HG03354 (cell line): ENCODE results near the gene ANKRD11.
"Not testable (repeated sequence)": the region's sequence is repeated elsewhere in the genome, so short reads cannot be mapped to it uniquely, and the experiment has no call there.

Experiments used
- ATAC-seq: cut with Tn5 transposase; IDR thresholded peaks from one replicate; pipeline ENCODE4 v1.9.1; 2021; ENCODE audit warnings: mild to moderate bottlenecking; ENCODE audit not compliant: unreplicated experiment, poor library complexity, severe bottlenecking

ANKRD11 gene

DNA sequence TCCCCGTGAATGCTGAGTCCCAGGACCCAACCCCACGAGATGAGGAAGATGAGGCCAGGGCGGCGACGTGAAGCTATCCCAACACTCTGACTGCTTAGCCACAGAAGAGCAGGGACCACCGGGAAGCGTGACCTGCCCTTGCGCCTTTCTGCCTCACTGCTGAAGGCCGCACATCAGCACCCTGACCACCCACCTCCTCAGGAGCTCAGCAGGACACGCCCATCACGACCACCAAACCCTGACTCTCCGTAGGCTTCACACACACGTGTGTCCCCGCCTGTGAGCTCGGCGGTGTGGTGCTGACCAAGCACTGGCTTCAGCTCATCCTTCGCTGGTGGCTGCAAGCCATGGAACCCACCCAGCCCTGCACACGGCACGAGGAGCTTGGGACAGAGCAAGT lies 175.1 kb downstream of the ANKRD11 start:
- no peak for ATAC-seq

DNA sequence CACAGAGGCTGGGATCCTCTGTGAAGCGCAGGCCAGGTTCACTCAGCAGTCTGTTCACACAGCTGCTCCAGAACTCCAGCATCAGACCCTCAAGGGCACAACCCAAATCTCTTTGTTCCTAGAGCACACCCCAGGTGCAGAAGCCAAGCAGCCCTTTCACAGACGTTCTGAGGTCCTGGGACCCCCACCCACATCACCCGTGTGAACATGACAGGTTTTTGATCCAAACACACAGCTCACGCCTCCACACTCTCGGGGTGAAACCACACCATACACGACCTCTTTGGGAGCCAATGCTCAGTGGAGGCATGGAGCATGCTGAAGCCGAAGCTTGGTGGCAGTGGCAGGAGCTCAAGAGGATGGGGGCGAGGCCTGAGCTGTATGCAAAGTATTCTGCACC lies 175.5 kb downstream of the ANKRD11 start:
- no peak for ATAC-seq

DNA sequence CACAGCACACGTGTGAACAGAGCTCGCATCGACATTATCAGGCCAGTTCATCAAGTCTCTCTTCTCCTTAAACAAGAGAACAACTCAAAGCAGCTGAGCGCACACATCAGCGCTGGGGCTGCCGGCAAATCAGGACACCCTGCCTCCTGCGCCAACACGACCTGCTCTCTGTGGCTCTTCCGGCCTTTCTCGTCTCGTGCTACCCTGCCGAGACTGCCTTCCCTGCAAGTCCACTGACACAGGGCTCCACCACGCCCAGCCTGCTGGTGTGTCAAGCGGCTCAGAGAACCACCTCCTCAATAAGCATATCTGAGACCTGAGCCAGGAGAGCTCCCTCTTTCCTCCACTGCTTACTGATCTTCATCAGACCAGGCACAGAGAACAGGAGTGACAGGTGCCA lies 176.0 kb downstream of the ANKRD11 start:
- no peak for ATAC-seq

DNA sequence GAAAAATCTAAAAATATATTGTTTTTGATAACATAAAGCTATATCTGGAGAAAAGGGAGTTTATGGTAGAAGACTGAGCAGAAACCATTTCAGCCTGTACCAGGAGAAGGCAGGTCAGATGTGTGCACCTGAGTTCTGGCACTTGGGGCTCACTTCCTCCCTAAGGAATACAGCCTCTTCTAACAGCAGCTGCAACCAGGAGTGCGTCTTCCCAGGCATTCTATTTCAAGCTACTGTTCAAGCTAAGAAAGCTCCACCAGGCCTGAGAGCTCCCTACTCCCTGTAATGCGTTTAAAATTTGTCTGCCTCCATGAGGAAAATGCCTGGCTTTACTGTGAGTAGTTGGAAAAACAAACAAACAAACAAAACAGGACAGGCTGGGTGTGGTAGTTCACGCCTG lies 176.8 kb downstream of the ANKRD11 start:
- no peak for ATAC-seq

DNA sequence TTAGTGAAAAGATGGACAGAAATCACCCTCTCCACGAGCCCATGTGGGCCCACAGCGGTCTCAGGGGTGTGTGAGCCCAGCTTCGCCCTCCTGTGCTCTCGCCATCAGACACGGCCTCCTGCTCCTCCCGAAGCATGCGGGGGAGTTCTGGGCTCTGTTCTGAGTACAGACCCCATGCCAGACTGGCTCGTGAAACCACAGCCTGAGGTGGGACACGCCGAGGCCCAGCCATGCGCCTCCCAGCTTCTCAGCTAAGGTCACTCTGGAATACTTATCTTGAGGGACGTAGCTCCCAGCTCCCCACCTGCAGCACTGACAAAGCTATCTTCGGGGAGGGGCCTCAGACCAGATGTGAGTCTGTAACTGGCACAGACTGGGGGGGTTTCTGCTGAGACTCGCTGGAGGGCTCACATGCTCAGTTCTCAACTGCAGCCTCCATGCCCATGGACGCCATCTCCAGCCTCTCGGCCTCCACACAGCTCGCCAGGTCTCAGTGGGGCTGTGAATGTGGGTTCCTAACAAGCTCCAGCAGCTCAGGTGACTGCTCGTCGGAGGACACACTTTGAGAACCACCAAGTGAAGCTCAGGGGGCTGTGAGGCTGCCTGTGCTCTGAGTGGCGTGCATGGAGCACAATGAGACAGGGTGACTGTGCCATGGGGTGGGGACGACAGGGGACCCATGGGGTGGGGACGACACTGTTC lies 177.6 kb downstream of the ANKRD11 start:
- ATAC-seq = no peak

DNA sequence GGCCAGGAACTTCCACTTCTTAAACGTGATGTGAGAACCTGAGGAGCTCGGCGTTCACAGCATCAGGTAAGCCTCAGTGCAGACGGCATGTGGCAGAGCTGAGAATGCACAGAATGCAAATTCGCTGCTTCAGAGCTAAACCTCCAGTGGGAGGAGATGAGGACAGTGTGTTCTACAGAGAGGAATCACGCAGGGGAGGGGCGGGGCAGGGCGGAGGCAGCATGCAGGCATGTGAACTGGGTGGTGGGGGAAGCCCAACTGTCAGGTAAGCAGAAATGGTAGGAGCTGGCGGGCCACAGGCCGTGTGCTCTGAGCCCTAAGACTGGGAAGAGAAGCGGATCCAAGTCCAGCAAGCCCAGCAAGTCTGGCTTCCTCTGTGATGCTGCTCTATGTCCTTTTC lies 178.2 kb downstream of the ANKRD11 start:
- ATAC-seq = no peak

DNA sequence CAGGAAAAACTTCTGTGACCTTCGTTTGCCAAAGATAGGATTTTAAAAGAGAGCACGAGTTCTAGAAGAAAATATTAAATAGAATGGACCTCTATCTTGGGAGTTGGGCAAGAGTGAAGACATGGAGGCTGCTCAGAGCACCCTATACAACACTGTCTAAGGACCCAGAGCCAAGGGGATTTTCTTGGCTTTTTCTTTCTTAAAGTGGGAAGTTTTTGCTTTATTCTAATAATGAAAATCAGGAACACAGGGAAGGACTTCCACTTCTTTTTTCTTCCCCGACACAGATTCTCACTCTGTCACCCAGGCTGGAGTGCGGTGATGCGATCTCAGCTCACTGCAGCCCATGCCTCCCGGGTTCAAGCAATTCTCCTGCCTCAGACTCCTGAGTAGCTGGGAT lies 178.7 kb downstream of the ANKRD11 start:
- no peak for ATAC-seq

DNA sequence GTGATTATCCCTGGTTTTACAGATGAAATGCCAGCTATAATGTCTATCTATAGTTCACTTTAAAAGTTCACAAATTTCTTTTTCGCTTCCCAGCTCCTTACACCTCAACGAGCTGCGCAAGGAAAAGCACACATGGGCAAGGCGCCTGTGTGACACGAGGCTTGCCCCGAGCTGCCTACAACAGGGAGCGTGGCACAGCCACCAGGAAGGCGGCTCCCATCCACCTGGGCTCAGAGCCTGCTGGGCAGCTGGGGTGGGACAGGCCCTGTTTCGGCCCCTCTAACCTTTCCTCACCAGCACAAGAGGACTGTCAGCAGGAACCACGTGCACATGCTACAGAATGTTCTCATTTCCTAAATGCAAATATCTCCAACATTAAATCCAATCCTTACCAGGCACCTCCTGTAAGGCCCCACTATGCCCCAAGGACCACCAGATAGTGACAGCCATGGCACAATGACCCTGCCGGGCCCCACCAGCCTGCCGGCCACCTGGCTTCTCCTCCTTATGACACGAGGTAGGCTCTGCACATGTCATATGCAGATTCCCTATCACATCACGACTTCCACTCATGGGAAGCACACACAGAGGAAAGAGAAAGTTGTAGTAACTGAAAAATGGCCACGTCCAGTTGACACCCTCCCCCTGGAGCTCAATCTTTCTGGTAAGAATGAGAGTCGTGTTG lies 180.8 kb downstream of the ANKRD11 start:
- ATAC-seq = no peak

DNA sequence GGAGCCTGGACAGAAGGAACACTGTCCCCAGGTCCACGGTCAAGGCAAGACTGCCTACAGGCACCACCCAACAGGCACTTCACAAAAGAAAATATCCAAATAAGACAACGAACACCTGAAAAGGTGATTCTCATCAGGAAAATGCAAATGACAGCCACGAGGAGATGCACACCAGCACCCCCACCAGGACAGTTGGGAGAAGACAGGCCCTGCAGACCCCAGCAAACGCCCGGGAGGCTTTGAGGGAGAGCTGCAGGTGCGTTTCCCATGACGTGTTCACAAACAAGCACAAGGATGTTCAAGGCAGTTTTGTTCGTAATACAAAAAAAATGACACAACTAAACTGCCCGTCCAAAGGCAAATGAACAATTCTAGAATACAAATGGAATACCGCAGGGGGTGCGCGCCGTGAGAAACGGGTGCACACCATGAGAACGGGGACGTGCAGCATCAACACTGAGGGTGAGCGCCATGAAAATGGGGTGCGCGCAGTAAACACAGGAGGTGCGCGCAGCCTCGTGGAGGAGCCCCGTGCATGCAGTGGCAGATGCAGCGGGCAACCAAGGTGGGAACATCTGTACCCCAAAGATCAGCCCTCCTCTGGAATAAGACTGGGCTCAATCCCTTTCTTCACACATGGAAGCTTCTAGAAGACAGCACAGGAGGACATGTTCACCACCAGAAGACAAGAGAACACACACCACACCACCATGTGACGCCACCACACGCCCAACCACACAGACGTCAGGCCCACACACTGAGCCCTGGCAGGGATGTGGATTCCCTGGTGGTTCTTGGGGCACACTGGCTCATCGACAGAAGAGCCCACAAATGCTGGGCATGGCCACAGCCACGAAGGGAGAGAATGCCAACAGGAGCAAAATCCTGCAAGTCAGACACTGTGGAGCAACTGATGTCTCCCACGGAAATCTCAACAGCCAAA lies 181.7 kb downstream of the ANKRD11 start:
- ATAC-seq = no peak

DNA sequence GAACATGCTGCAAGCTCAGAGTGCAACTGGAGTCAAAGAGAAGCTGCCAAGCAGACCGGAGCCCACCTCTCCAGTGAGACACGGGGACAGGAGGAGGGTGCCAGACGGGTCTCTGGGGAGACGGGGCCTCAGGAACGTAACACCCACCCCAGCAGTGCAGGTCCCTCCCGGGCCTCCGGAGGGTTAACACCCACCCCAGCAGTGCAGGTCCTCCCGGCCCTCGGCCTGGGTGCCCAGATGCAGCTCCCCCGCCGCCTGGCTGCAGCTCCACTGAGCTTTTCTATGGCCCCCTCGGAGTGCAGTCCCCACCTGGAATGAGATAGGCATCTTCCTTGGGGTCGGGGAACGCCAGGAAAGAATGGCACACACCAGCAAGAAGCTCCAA lies 182.9 kb downstream of the ANKRD11 start:
- no peak for ATAC-seq

DNA sequence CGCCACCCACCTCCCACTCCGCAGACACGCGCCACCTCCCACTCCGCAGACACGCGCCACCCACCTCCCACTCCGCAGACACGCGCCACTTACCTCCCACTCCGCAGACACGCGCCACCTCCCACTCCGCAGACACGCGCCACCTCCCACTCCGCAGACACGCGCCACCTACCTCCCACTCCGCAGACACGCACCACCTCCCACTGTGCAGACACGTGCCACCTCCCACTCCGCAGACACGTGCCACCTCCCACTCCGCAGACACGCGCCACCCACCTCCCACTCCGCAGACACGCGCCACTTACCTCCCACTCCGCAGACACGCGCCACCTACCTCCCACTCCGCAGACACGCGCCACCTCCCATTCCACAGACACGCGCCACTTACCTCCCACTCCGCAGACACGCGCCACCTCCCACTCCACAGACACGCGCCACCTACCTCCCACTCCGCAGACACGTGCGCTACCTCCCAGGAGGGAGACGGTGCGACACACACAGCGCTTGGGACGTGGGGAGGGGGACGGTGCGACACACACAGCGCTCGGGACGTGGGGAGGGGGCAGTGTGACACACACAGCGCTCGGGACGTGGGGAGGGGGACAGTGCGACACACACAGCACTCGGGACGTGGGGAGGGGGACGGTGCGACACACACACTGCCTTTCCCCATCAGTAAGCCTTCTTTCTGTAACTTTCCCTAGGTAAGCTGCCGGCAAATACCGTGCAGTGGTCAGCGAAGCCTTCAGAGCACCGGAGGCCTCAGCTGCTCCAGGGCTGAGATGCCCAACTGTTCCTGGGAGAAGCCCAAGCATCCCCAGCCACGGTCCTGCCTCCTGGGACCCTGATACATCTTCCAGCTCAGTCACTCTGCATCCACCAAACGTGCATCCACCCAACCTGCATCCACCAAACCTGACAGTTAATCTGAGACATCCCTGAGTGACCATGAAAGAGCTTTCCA lies 183.6 kb downstream of the ANKRD11 start:
- ATAC-seq = not testable (repeated sequence)

DNA sequence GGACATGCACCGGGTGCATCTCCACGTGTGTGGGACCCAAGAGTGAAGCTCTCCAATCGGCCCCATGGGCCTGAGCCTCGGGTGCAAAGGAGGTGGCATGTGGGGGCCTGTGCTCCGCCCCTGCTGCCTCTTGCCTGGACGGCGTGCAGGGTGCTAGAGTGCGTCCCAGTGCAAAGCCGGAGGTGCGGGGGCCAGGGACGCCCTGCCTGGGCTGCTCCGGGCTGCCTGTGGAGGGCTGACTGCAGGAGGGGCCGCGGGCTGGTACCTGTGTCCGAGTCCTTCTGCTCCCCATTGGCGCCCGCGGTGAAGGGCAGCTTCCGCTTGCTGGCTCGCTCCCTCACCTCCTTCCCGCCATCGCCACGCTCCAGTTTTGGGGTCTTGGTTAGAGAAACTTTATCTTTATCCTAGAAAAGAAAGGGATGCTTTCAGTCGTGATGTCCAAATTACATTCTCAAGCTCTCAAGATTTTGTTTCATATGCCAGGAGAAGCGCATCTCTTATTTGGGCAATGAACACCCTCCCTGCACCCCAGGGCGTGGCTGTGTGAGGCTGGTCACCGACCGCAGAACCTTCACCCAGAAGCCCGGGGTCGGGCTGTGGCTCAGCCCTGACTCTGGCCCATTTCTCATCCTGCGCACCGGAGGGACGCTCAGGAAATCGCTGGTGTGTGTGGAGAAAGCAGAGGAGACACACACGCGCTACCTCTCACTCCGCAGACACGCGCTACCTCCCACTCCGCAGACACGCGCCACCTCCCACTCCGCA lies 185.2 kb downstream of the ANKRD11 start:
- no peak for ATAC-seq

DNA sequence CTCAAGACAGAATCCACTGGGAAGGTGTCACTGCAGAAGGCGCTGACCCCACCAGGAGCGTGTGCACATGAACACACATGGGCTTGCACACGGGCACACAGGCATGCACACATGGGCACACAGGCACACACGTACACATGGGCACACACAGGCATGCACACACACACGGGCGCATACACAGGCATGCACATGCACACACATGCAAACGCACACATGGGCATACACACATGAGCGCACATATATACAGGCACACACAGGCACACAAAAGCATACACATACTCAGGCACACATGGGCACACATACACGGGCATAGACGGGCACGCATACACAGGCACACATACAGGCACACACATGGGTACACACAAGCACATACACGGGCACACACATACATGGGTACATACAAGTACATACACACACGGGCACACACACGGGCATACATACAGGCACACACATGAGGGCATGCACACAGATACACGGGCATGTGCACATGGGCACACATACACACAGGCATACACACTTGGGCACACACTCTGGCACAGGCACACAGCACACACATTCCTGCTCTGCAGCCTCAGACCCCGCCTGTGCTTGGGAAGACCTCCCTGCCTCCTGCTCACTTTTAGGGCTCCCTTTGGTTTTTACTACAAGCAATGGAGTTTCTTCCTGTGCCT lies 186.0 kb downstream of the ANKRD11 start:
- ATAC-seq = no peak

DNA sequence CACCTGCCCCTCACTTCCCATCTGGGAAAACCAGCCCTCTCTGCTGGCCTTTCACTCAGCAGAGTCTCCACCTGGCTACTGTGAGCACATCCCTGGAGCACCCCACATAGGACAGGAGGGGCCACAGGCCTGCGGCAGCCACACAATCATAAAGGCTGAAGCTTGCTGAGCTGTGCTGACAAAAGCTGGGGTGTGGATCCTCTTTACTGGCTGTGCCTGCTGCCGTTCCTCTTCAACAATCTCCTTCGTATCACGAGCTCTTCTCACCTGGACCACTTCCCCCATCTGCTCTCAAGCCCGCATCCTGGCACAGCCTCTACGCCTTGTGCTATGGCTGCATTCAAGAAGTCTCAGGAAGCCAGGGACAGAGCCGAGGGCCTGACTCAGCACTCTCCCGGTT lies 186.7 kb downstream of the ANKRD11 start:
- no peak for ATAC-seq

DNA sequence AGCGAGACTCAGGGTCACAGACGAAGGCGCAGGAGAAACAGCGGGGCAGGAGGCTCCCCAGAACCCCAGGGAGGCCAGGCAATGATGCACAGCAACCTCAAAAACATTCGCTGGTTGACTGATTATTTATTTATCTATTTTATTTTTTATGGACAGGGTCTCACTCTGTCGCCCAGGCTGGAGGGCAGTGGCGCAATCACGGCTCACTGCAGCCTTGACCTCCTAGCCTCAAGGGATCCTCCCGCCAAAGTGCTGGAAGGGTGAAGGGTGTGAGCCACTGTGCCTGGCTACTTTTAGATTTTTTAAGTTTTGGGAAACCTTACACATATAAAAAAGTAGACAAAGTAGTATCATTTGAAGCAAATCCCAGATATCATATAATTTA lies 189.4 kb downstream of the ANKRD11 start:
- no peak for ATAC-seq

DNA sequence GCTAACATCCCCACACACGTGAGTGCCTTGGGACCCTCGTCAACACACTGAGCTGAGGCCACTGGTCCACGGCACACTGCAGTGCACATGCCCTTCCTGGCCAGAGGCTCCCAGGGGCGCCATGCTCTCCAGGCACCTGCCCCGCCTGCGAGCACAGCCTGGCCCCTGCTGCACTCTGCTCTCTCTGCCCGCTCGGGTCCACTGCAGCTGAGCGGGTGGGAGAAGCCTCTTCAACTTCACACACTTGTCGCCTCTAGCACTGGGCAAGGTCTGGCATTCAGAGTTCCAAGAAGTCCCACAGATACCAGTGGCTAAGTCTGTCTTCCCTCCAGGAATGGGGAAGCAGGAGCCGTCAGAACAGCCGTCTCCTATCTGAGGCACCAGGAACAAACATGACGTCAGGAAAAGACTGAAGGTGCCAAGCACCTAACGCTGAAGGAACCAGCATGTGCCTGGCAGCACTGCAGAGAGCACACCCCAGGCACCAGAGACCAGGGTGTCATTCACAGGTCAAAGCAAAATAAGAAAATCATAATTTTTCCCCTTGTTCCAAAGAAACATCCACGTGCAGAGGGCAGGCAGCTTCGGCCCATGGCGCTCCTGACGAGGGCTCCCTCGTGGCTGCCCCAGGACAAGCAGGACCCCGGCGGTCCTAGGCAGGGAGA lies 189.9 kb downstream of the ANKRD11 start:
- no peak for ATAC-seq

DNA sequence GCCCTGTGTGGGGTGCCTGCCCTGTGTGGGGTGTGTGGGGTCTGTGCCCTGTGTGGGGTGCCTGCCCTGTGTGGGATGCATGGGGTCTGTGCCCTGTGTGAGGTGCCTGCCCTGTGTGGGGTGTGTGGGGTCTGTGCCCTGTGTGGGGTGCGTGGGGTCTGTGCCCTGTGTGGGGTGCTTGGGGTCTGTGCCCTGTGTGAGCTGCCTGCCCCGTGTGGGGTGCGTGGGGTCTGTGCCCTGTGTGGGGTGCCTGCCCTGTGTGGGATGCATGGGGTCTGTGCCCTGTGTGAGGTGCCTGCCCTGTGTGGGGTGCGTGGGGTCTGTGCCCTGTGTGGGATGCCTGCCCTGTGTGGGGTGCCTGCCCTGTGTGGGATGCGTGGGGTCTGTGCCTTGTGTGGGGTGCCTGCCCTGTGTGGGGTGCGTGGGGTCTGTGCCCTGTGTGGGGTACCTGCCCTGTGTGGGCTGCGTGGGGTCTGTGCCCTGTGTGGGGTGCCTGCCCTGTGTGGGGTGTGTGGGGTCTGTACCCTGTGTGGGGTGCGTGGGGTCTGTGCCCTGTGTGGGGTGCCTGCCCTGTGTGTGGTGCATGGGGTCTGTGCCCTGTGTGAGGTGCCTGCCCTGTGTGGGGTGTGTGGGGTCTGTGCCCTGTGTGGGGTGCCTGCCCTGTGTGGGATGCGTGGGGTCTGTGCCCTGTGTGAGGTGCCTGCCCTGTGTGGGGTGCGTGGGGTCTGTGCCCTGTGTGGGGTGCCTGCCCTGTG lies 190.8 kb downstream of the ANKRD11 start:
- not testable (repeated sequence) for ATAC-seq
